ENCODE data around the gene SRRM1. TPM values are rescaled to one million over a fixed set of nuclear protein-coding genes. Genes with fewer than 3 reads are reported as not detected.
A peak's percentile ranks its signal among the peaks of the same experiment; 100 is the strongest.

SRRM1 gene
- total and polyA plus RNA-seq, 9 of the 15 experiments (the other 6 are each of a cell fraction or from before 2014, with no cell fraction given): 54.5 to 268 (median 115) TPM

GRCh38 chr1:24713176-24713575 lies 70.1 kb downstream of the SRRM1 start:
- Histone ChIP-seq H3K27me3 (ENCODE audit: control insufficient read depth in 2 of 2, insufficient read depth in 2 of 2, low read length in 2 of 2) (no peaks in the 10 kb centered on the region), H3K4me3 (no peak overlapping the region), H3K27ac (ENCODE audit: extremely low read depth, low read depth, low read length) (no peak overlapping the region), H3K79me2 (ENCODE audit: control insufficient read depth, insufficient read depth, low read length) (no peaks in the 10 kb centered on the region), H3K9me1 (ENCODE audit: control insufficient read depth, insufficient read depth, low read length) (no peaks in the 10 kb centered on the region), H2AFZ (ENCODE audit: low read depth, low read length) (no peak overlapping the region; the same call in 1 of the 2 replicates), H3K4me2 (ENCODE audit: insufficient read depth, low read length) (no peak overlapping the region), H3K4me1 (replicated peaks in 1 of 2; ENCODE audit: control insufficient read depth in 2 of 2, insufficient read depth in 2 of 2, low read length in 2 of 2) (peaks cover 0 to 12% of the 10 kb centered on the region in 2 experiments; a peak in 2 of 5 replicates), H4K20me1 (replicated peaks; ENCODE audit: control insufficient read depth, insufficient read depth, low read length) (no peaks in the 10 kb centered on the region), H3K9ac (ENCODE audit: insufficient read depth in 1 of 2, low read depth in 2 of 2, low read length in 2 of 2) (peak overlapping the region in 1 of 2 experiments; percentile 38; a peak in 1 of 4 replicates), H3K36me3 (ENCODE audit: control insufficient read depth, insufficient read depth, low read length) (no peaks in the 10 kb centered on the region), H3K9me3 (replicated peaks; ENCODE audit: control insufficient read depth, insufficient read depth, low read depth, low read length) (no peaks in the 10 kb centered on the region)
- POLR2A ChIA-PET: interaction anchor here (1.3 kb wide), 1 partner anchor 13 kb away, joined by 5 read pairs; no protein-coding TSS in a partner anchor
- in situ Hi-C loops (cut with MboI): no loop called here
- ATAC-seq (no peak), FAIRE-seq (no peak), DNase-seq (ENCODE audit: extremely low read depth in 1 of 4, low spot score in 3 of 4) (peak in 1 of 4 experiments; percentile 1)
- BruUV-seq (replicated peaks): no TSS peak
- CTCF ChIA-PET (ENCODE audit: low intra/inter-chr PET ratio): no interaction called here
- TF ChIP-seq MYC (IDR thresholded peaks at IDR 0.05; ENCODE audit: low read depth, low read length) (no peak), MYC (CRISPR knock-in tag; IDR thresholded peaks at IDR 0.05; ENCODE audit: borderline replicate concordance, low read depth) (no peak), STAG1 (CRISPR knock-in tag; IDR thresholded peaks at IDR 0.05; ENCODE audit: borderline replicate concordance) (0 out of 2 replicates have a peak, but pooled peaks have one; percentile 11)
- intact Hi-C loops (cut with micrococcal nuclease): no loop called here
- WGBS (ENCODE audit: insufficient coverage, low coverage, missing lambda C conversion rate): 66% methylated on average over 4 of the region's 4 CpGs

GRCh38 chr1:24713736-24714135 lies 70.6 kb downstream of the SRRM1 start:
- H3K36me3 ChIP-seq (ENCODE audit: control insufficient read depth, insufficient read depth, low read length): no peaks in the 10 kb centered on the region
- ChIA-PET CTCF (ENCODE audit: low intra/inter-chr PET ratio) (no interaction called here), POLR2A (interaction anchor here (1.3 to 1.6 kb wide), 2 partner anchors 8 to 12 kb away, joined by 5 read pairs; no protein-coding TSS in a partner anchor)
- H3K4me1 ChIP-seq (replicated peaks in 1 of 2; ENCODE audit: control insufficient read depth in 2 of 2, insufficient read depth in 2 of 2, low read length in 2 of 2): peaks cover 0 to 12% of the 10 kb centered on the region in 2 experiments; a peak in 2 of 5 replicates
- in situ Hi-C loops (cut with MboI) (no loop called here), intact Hi-C loops (cut with micrococcal nuclease) (no loop called here)
- no peak for FAIRE-seq
- no peak overlapping the region for H3K9ac ChIP-seq (ENCODE audit: insufficient read depth in 1 of 2, low read depth in 2 of 2, low read length in 2 of 2)
- H3K4me2 ChIP-seq (ENCODE audit: insufficient read depth, low read length): no peak overlapping the region
- H4K20me1 ChIP-seq (replicated peaks; ENCODE audit: control insufficient read depth, insufficient read depth, low read length): no peaks in the 10 kb centered on the region
- H2AFZ ChIP-seq (ENCODE audit: low read depth, low read length): peak overlapping the region; percentile 25; the same call in 1 of the 2 replicates
- 26% methylated on average over 5 of the region's 5 CpGs for WGBS (ENCODE audit: insufficient coverage, low coverage, missing lambda C conversion rate)
- peak in 2 of 4 experiments; percentile 3 to 4 for DNase-seq (ENCODE audit: extremely low read depth in 1 of 4, low spot score in 3 of 4)
- no peak overlapping the region for H3K27ac ChIP-seq (ENCODE audit: extremely low read depth, low read depth, low read length)
- H3K4me3 ChIP-seq: no peak overlapping the region
- ATAC-seq: no peak
- no peaks in the 10 kb centered on the region for H3K9me3 ChIP-seq (replicated peaks; ENCODE audit: control insufficient read depth, insufficient read depth, low read depth, low read length)
- no peak for TF ChIP-seq TCFL5 (CRISPR knock-in tag; conservative IDR thresholded peaks at IDR 0.05)
- TF ChIP-seq ETV6 (IDR thresholded peaks at IDR 0.05; ENCODE audit: borderline replicate concordance in 1 of 2, low read depth in 2 of 2, low read length in 1 of 2): no peak
- TF ChIP-seq ETV6 (CRISPR knock-in tag; IDR thresholded peaks at IDR 0.05; ENCODE audit: borderline replicate concordance): no peak
- TF ChIP-seq EP400 (IDR thresholded peaks at IDR 0.05): no peak
- no peak for TF ChIP-seq NCOA1 (IDR thresholded peaks at IDR 0.05; ENCODE audit: low read depth)
- TF ChIP-seq KLF10 (CRISPR knock-in tag; IDR thresholded peaks at IDR 0.05): no peak
- TF ChIP-seq IFI16 (CRISPR knock-in tag; IDR thresholded peaks at IDR 0.05): no peak
- no peaks in the 10 kb centered on the region for H3K9me1 ChIP-seq (ENCODE audit: control insufficient read depth, insufficient read depth, low read length)
- H3K79me2 ChIP-seq (ENCODE audit: control insufficient read depth, insufficient read depth, low read length): no peaks in the 10 kb centered on the region
- no TSS peak for BruUV-seq (replicated peaks)
- H3K27me3 ChIP-seq (ENCODE audit: control insufficient read depth in 2 of 2, insufficient read depth in 2 of 2, low read length in 2 of 2): no peaks in the 10 kb centered on the region
